Gastroesophageal sphincter (tissue), 4 donors: Measurements from ENCODE around the gene KRT25. TPM values are rescaled to one million over a fixed set of nuclear protein-coding genes. Genes with fewer than 3 reads are reported as not detected.
A peak's percentile ranks its signal among the peaks of the same experiment; 100 is the strongest.

Source experiments
- ATAC-seq: fragments of 150-250 bp; one replicate; pipeline ENCODE4 v1.9.1; 2016; ENCODE audit warnings: mild to moderate bottlenecking, moderate library complexity
- H3K27ac ChIP-seq, 4 donors: fragments of 200-600 bp; sonication (generic) in 3 of 4; 1 replicate in 3 of 4; 2 replicates in 1 of 4; pipeline ENCODE4 v1.5.1; 2016 to 2019
- H3K27me3 ChIP-seq: fragments of 200-600 bp; sonication (generic); one replicate; pipeline ENCODE4 v1.5.1; 2019
- H3K36me3 ChIP-seq, 2 donors: fragments of 200-600 bp; sonication (generic); one replicate each; pipeline ENCODE4 v1.5.1; 2019; ENCODE audit warnings: control low read depth in 1 of 2
- H3K4me1 ChIP-seq, 3 donors: fragments of 200-600 bp; sonication (generic); 1 replicate in 2 of 3; 2 replicates in 1 of 3; pipeline ENCODE4 v1.5.1; 2016 to 2019; ENCODE audit warnings: control low read depth in 2 of 3
- H3K4me3 ChIP-seq, 2 donors: fragments of 200-600 bp; sonication (generic); one replicate each; pipeline ENCODE4 v1.5.1; 2019; ENCODE audit warnings: mild to moderate bottlenecking in 1 of 2, moderate library complexity in 1 of 2
- H3K9me3 ChIP-seq, 3 donors: fragments of 200-600 bp; sonication (generic); one replicate each; pipeline ENCODE4 v1.5.1; 2017 to 2019; ENCODE audit warnings: control low read depth in 2 of 3
- EP300 ChIP-seq: sonication (generic); formaldehyde crosslinking; IDR thresholded peaks from one replicate; pipeline ENCODE4 v1.6.1; 2017; ENCODE audit warnings: antibody characterized with exemption, mild to moderate bottlenecking
- POLR2A ChIP-seq, 2 donors: fragments of 450-650 bp; IDR thresholded peaks; one replicate each; pipeline ENCODE4 v1.6.1; 2017; ENCODE audit warnings: antibody characterized with exemption in 2 of 2, mild to moderate bottlenecking in 2 of 2, moderate library complexity in 1 of 2
- POLR2AphosphoS5 ChIP-seq: sonication (generic); formaldehyde crosslinking; IDR thresholded peaks from one replicate; pipeline ENCODE4 v1.6.1; 2017; ENCODE audit warnings: antibody characterized with exemption
- WGBS, 2 donors: methylation state at CpG; one replicate each; pipeline ENCODE4 v1.1.5; 2018; ENCODE audit warnings: low coverage in 1 of 2; 5-methylcytosine and 5-hydroxymethylcytosine counted together
- total RNA-seq, 4 donors: library from RNA; depleted of rRNA; stranded (reverse); fragments of >200 nt; gene quantifications; one replicate each; pipeline ENCODE4 v1.1.0, GENCODE V29; 2016
- TF ChIP-seq, protein P1 (sequence below), 4 experiments: fragments of 200-600 bp in 2 of 4; fragments of 450-650 bp in 2 of 4; sonication (generic) in 1 of 4; IDR thresholded peaks; one replicate each; pipeline ENCODE4 v1.5.1; 2017 to 2019; ENCODE audit warnings: antibody characterized with exemption in 4 of 4, mild to moderate bottlenecking in 2 of 4, moderate library complexity in 2 of 4

KRT25 gene
- total RNA-seq, 4 donors from 2014 or later, result not detected

- 54 to 67% methylated on average over 2 of the region's 2 CpGs for WGBS, 2 donors
- Histone ChIP-seq H3K27ac (no peak overlapping the region), H3K9me3 (no peaks in the 10 kb centered on the region), H3K4me1 (no peaks in the 10 kb centered on the region), H3K4me3 (no peak overlapping the region), H3K36me3 (no peaks in the 10 kb centered on the region), H3K27me3 (peaks cover 23% of the 10 kb centered on the region)
- TF ChIP-seq EP300, result no peak
- TF ChIP-seq, protein P1, sequence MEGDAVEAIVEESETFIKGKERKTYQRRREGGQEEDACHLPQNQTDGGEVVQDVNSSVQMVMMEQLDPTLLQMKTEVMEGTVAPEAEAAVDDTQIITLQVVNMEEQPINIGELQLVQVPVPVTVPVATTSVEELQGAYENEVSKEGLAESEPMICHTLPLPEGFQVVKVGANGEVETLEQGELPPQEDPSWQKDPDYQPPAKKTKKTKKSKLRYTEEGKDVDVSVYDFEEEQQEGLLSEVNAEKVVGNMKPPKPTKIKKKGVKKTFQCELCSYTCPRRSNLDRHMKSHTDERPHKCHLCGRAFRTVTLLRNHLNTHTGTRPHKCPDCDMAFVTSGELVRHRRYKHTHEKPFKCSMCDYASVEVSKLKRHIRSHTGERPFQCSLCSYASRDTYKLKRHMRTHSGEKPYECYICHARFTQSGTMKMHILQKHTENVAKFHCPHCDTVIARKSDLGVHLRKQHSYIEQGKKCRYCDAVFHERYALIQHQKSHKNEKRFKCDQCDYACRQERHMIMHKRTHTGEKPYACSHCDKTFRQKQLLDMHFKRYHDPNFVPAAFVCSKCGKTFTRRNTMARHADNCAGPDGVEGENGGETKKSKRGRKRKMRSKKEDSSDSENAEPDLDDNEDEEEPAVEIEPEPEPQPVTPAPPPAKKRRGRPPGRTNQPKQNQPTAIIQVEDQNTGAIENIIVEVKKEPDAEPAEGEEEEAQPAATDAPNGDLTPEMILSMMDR (IDR thresholded peaks at IDR 0.05), result peak in 3 of 4 experiments; percentile 27 to 43 (median 31)
- no peak for ATAC-seq
Observed at GRCh38 chr17:40726919-40727318, 28.2 kb downstream of the KRT25 start.

- TF ChIP-seq POLR2AphosphoS5 (no peak), EP300 (no peak), POLR2A (IDR thresholded peaks at IDR 0.05) (no peak)
- TF ChIP-seq, protein P1 (IDR thresholded peaks at IDR 0.05), result no peak
- WGBS, 2 donors, result 83% methylated on average over 1 of the region's 1 CpG; no CpG with 5 or more reads in 1 of the 2 donors
- H3K4me3 ChIP-seq, result no peak overlapping the region
- H3K36me3 ChIP-seq, result no peaks in the 10 kb centered on the region
- H3K27me3 ChIP-seq, result peaks cover 16% of the 10 kb centered on the region
- H3K4me1 ChIP-seq, result no peaks in the 10 kb centered on the region
- ATAC-seq, result no peak
- no peak overlapping the region for H3K27ac ChIP-seq
- no peaks in the 10 kb centered on the region for H3K9me3 ChIP-seq
Observed at GRCh38 chr17:40724656-40725055, 30.5 kb downstream of the KRT25 start.

- WGBS, 2 donors, result 50 to 57% methylated on average over 1 of the region's 1 CpG
- peak; percentile 76 for ATAC-seq
Observed at GRCh38 chr17:40722241-40722640, 32.9 kb downstream of the KRT25 start.

GRCh38 chr17:40720899-40721298 lies 34.2 kb downstream of the KRT25 start:
- Histone ChIP-seq H3K36me3 (no peaks in the 10 kb centered on the region), H3K9me3 (no peaks in the 10 kb centered on the region), H3K4me1 (no peaks in the 10 kb centered on the region), H3K4me3 (no peak overlapping the region), H3K27me3 (peaks cover 24% of the 10 kb centered on the region), H3K27ac (no peak overlapping the region)
- ATAC-seq, result no peak
- WGBS, 2 donors, result 41 to 68% methylated on average over 2 of the region's 2 CpGs
- TF ChIP-seq POLR2A (IDR thresholded peaks at IDR 0.05) (no peak), EP300 (no peak), POLR2AphosphoS5 (no peak)
- TF ChIP-seq, protein P1 (IDR thresholded peaks at IDR 0.05), result no peak

More at GRCh38 chr17:40722241-40722640, 32.9 kb downstream of the KRT25 start:
- H3K27ac ChIP-seq, result no peak overlapping the region
- peaks cover 24% of the 10 kb centered on the region for H3K27me3 ChIP-seq
- TF ChIP-seq POLR2A (IDR thresholded peaks at IDR 0.05) (no peak), EP300 (no peak)
- no peaks in the 10 kb centered on the region for H3K36me3 ChIP-seq
- H3K4me3 ChIP-seq, result no peak overlapping the region
- no peaks in the 10 kb centered on the region for H3K9me3 ChIP-seq
- H3K4me1 ChIP-seq, result no peaks in the 10 kb centered on the region

GRCh38 chr17:40718930-40719329 lies 36.2 kb downstream of the KRT25 start:
- H3K4me1 ChIP-seq, result no peaks in the 10 kb centered on the region
- H3K9me3 ChIP-seq, result no peaks in the 10 kb centered on the region
- no peak overlapping the region for H3K27ac ChIP-seq
- 36 to 60% methylated on average over 6 to 8 of the region's 8 CpGs for WGBS, 2 donors
- no peaks in the 10 kb centered on the region for H3K36me3 ChIP-seq
- H3K27me3 ChIP-seq, result peaks cover 15% of the 10 kb centered on the region
- no peak overlapping the region for H3K4me3 ChIP-seq
- ATAC-seq, result peak; percentile 40
- no peak for TF ChIP-seq POLR2A (IDR thresholded peaks at IDR 0.05)
- TF ChIP-seq, protein P1 (IDR thresholded peaks at IDR 0.05), result no peak
- TF ChIP-seq EP300, result no peak
- no peak for TF ChIP-seq POLR2AphosphoS5
